ENCODE results near the gene TECRL.

TECRL gene

GRCh38 chr4:64326507-64326906 lies 82.7 kb downstream of the TECRL start:
- DNase-seq: no peak

- no peak for DNase-seq
Measured at GRCh38 chr4:64306255-64306565, 103.0 kb downstream of the TECRL start.

- DNase-seq: no peak
Measured at GRCh38 chr4:64305565-64306254, 103.5 kb downstream of the TECRL start.

GRCh38 chr4:64272432-64272831 lies 136.8 kb downstream of the TECRL start:
- DNase-seq: no peak

GRCh38 chr4:64271601-64272081 lies 137.6 kb downstream of the TECRL start:
- DNase-seq: no peak

GRCh38 chr4:64266669-64267068 lies 142.6 kb downstream of the TECRL start:
- DNase-seq: no peak

- no peak for DNase-seq
Measured at GRCh38 chr4:64266263-64266662, 143.0 kb downstream of the TECRL start.

GRCh38 chr4:64251781-64252180 lies 157.5 kb downstream of the TECRL start:
- peak; percentile 2 for DNase-seq

- DNase-seq: no peak
Measured at GRCh38 chr4:64250488-64250887, 158.8 kb downstream of the TECRL start.

GRCh38 chr4:64250061-64250460 lies 159.2 kb downstream of the TECRL start:
- DNase-seq: peak; percentile 2

- DNase-seq: peak; percentile 65
Measured at GRCh38 chr4:64248186-64248585, 161.1 kb downstream of the TECRL start.

- no peak for DNase-seq
Measured at GRCh38 chr4:64230709-64231310, 178.4 kb downstream of the TECRL start.
